H1 (cell line): ENCODE measurements around the gene CYP2C18. TPM values are rescaled to one million over a fixed set of nuclear protein-coding genes. Genes with fewer than 3 reads are reported as not detected.

Experiments
- CTBP2 ChIP-seq: IDR thresholded peaks from 2 replicates; pipeline ENCODE4 v1.7.0; 2011; ENCODE audit warnings: borderline replicate concordance, mild to moderate bottlenecking, moderate library complexity, mixed read lengths, low read length; ENCODE audit not compliant: insufficient read depth, insufficient read length
- TAF1 ChIP-seq: IDR thresholded peaks from 2 replicates; pipeline ENCODE4 v1.6.1; 2011; ENCODE audit warnings: mild to moderate bottlenecking, low read depth, low read length
- TAF7 ChIP-seq: optimal IDR thresholded peaks from 2 replicates; pipeline ENCODE3; 2011; ENCODE audit warnings: low read depth, mild to moderate bottlenecking, inconsistent platforms, low read length, moderate library complexity, borderline replicate concordance
- TCF12 ChIP-seq: IDR thresholded peaks from 2 replicates; pipeline ENCODE4 v1.6.1; 2011; ENCODE audit warnings: low read depth, mild to moderate bottlenecking, low read length
- TEAD4 ChIP-seq: IDR thresholded peaks from 2 replicates; pipeline ENCODE4 v1.6.1; 2012; ENCODE audit warnings: low read depth, low read length, inconsistent platforms, mixed read lengths
- polyA plus RNA-seq, 7 experiments: library from polyadenylated mRNA; depleted of rRNA in 3 of 7; stranded (reverse) in 5 of 7; unstranded in 2 of 7; fragments of >200 nt in 5 of 7; fragments of 200-250 nt in 2 of 7; gene quantifications; 1 replicate in 5 of 7; 2 replicates in 1 of 7; 4 replicates in 1 of 7; pipeline versions ENCODE4 v1.2.1 to v1.2.3, GENCODE V29; 2011 to 2013; ENCODE audit warnings: missing spikeins in 2 of 7, mixed read lengths in 2 of 7
- total RNA-seq: library from RNA; stranded (reverse); fragmentation: NEBNext Ultra II Directional; extraction: Animal tissue kit (Norgen Biotek cat#: 25700); gene quantifications from 2 replicates; pipeline ENCODE4 v1.2.1, GENCODE V29; 2021
- TF ChIP-seq, protein P1 (sequence below): IDR thresholded peaks from 2 replicates; pipeline ENCODE4 v1.6.1; 2012; ENCODE audit warnings: low read length, inconsistent platforms
- TF ChIP-seq, protein P2 (sequence below): IDR thresholded peaks from 2 replicates; pipeline ENCODE4 v1.6.1; 2011; ENCODE audit warnings: low read depth, mild to moderate bottlenecking, low read length; ENCODE audit not compliant: insufficient read depth

CYP2C18 gene
- total and polyA plus RNA-seq, 2 of the 8 experiments (the other 6 are each of a cell fraction or from before 2014, with no cell fraction given): 0.17 TPM; not detected in 1

DNA sequence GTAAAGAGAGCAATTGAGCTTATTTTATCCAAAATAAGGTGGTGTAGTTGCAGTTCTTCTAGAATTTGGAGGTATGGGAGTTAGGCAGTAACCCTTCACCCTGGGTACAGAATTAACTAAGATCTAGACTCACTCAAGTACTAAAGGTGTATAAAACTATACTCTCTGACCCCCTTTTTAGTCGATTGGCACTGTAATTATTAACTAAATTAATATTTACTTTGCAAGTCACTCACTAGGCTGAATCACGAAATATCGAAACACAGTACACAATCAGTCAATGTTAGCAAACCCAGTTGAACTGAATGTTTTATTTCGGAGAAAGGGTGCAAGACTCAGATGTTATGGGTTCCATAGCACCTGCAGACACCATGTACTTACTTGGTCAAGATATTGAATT lies 64.3 kb downstream of the CYP2C18 start (continued):
- TF ChIP-seq, protein P1, sequence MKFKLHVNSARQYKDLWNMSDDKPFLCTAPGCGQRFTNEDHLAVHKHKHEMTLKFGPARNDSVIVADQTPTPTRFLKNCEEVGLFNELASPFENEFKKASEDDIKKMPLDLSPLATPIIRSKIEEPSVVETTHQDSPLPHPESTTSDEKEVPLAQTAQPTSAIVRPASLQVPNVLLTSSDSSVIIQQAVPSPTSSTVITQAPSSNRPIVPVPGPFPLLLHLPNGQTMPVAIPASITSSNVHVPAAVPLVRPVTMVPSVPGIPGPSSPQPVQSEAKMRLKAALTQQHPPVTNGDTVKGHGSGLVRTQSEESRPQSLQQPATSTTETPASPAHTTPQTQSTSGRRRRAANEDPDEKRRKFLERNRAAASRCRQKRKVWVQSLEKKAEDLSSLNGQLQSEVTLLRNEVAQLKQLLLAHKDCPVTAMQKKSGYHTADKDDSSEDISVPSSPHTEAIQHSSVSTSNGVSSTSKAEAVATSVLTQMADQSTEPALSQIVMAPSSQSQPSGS: no peak
- no peak for TF ChIP-seq TAF1
- TF ChIP-seq TEAD4: no peak
- TF ChIP-seq TCF12: no peak
- TF ChIP-seq CTBP2: no peak
- TF ChIP-seq, protein P2, sequence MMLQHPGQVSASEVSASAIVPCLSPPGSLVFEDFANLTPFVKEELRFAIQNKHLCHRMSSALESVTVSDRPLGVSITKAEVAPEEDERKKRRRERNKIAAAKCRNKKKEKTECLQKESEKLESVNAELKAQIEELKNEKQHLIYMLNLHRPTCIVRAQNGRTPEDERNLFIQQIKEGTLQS: no peak
- no peak for TF ChIP-seq TAF7
